ENCODE measurements around the gene ADIRF. TPM values are rescaled to one million over a fixed set of nuclear protein-coding genes. Genes with fewer than 3 reads are reported as not detected.

The ADIRF gene
- total and polyA plus RNA-seq, 9 of the 15 experiments (the other 6 are each of a cell fraction or from before 2014, with no cell fraction given), result 0.08 TPM; not detected in 8

GRCh38 chr10:86968271-86968993 is at the start of gene ADIRF (continued):
- TF ChIP-seq MXD1 (CRISPR knock-in tag; IDR thresholded peaks at IDR 0.05; ENCODE audit: borderline replicate concordance, poor library complexity, severe bottlenecking), result no peak
- TF ChIP-seq ZNF778 (CRISPR knock-in tag; IDR thresholded peaks at IDR 0.05), result no peak

GRCh38 chr10:86922553-86922961 is 45.7 kb upstream of the ADIRF start:
- CTCF ChIA-PET (ENCODE audit: low intra/inter-chr PET ratio), result interaction anchor here (0.6 kb wide), 1 partner anchor 234 kb away, joined by 8 read pairs; no protein-coding TSS in a partner anchor
- H3K27me3 ChIP-seq (ENCODE audit: control insufficient read depth in 2 of 2, insufficient read depth in 2 of 2, low read length in 2 of 2), result no peaks in the 10 kb centered on the region
- 91% methylated on average over 9 of the region's 9 CpGs for WGBS (ENCODE audit: insufficient coverage, low coverage, missing lambda C conversion rate)
- no peaks in the 10 kb centered on the region for H3K4me1 ChIP-seq (replicated peaks in 1 of 2; ENCODE audit: control insufficient read depth in 2 of 2, insufficient read depth in 2 of 2, low read length in 2 of 2)
- DNase-seq (ENCODE audit: extremely low read depth in 1 of 4, low spot score in 3 of 4) (no peak), ATAC-seq (no peak), FAIRE-seq (no peak)
- TF ChIP-seq ZNF780A (CRISPR knock-in tag; IDR thresholded peaks at IDR 0.05) (no peak), MAFK (IDR thresholded peaks at IDR 0.05; ENCODE audit: low read length) (no peak), E4F1 (CRISPR knock-in tag; IDR thresholded peaks at IDR 0.05; ENCODE audit: borderline replicate concordance) (no peak), HIVEP1 (CRISPR knock-in tag; IDR thresholded peaks at IDR 0.05) (no peak), SMAD3 (CRISPR knock-in tag; conservative IDR thresholded peaks at IDR 0.05) (no peak), ZNF12 (CRISPR knock-in tag; IDR thresholded peaks at IDR 0.05) (no peak), PTTG1 (tag; IDR thresholded peaks at IDR 0.05; ENCODE audit: low read depth) (no peak), SREBF1 (IDR thresholded peaks at IDR 0.05; ENCODE audit: borderline replicate concordance, low read depth, low read length) (no peak), TAF15 (IDR thresholded peaks at IDR 0.05; ENCODE audit: low read depth, low read length) (no peak), ZNF449 (CRISPR knock-in tag; IDR thresholded peaks at IDR 0.05) (no peak), ZNF445 (CRISPR knock-in tag; IDR thresholded peaks at IDR 0.05; ENCODE audit: low read depth) (no peak)
- H3K9me3 ChIP-seq (replicated peaks; ENCODE audit: control insufficient read depth, insufficient read depth, low read depth, low read length), result no peaks in the 10 kb centered on the region
- intact Hi-C loops (cut with micrococcal nuclease), result no loop called here
- H3K4me3 ChIP-seq, result no peak overlapping the region
- H3K9ac ChIP-seq (ENCODE audit: insufficient read depth in 1 of 2, low read depth in 2 of 2, low read length in 2 of 2), result no peak overlapping the region
- no peaks in the 10 kb centered on the region for H4K20me1 ChIP-seq (replicated peaks; ENCODE audit: control insufficient read depth, insufficient read depth, low read length)
- no peaks in the 10 kb centered on the region for H3K79me2 ChIP-seq (ENCODE audit: control insufficient read depth, insufficient read depth, low read length)
- no peak overlapping the region for H2AFZ ChIP-seq (ENCODE audit: low read depth, low read length)
- H3K9me1 ChIP-seq (ENCODE audit: control insufficient read depth, insufficient read depth, low read length), result no peaks in the 10 kb centered on the region
- no peak overlapping the region for H3K27ac ChIP-seq (ENCODE audit: extremely low read depth, low read depth, low read length)
- in situ Hi-C loops (cut with MboI), result no loop called here
- POLR2A ChIA-PET, result no interaction called here
- peaks cover 35% of the 10 kb centered on the region for H3K36me3 ChIP-seq (ENCODE audit: control insufficient read depth, insufficient read depth, low read length)
- no TSS peak for BruUV-seq (replicated peaks)
- H3K4me2 ChIP-seq (ENCODE audit: insufficient read depth, low read length), result no peak overlapping the region

Data from K562 (cell line).